Kidney capillary endothelial cell (primary cell): ENCODE measurements around the gene CUEDC2.

Experiments used
- DNase-seq: peaks from one replicate; pipeline ENCODE4 v3.0.0-alpha.2; 2018; ENCODE audit warnings: low spot score

The CUEDC2 gene

GRCh38 chr10:102396730-102397151 is 35.6 kb downstream of the CUEDC2 start:
- DNase-seq, result no peak

GRCh38 chr10:102396317-102396650 is 36.1 kb downstream of the CUEDC2 start:
- DNase-seq, result no peak

- DNase-seq, result peak; percentile 59
These were observed 36.7 kb downstream of the CUEDC2 start, which contains the start of gene NFKB2 for GRCh38 chr10:102395400-102396316. TSS of gene NFKB2 (plus strand) at chr10:102395705. CDS start at chr10:102395960, 255 bp downstream.

GRCh38 chr10:102394801-102395399 is 37.5 kb downstream of the CUEDC2 start:
- DNase-seq, result no peak

GRCh38 chr10:102394079-102394800 is 38.1 kb downstream of the CUEDC2 start:
- DNase-seq, result peak; percentile 81

- DNase-seq, result no peak
These were observed 38.8 kb downstream of the CUEDC2 start for GRCh38 chr10:102393411-102394078.

GRCh38 chr10:102392306-102392705 is 40.1 kb downstream of the CUEDC2 start:
- DNase-seq, result no peak

GRCh38 chr10:102389894-102390293 is 42.5 kb downstream of the CUEDC2 start:
- no peak for DNase-seq

GRCh38 chr10:102384606-102385429 is 47.6 kb downstream of the CUEDC2 start:
- DNase-seq, result no peak

GRCh38 chr10:102384053-102384452 is 48.3 kb downstream of the CUEDC2 start:
- no peak for DNase-seq

GRCh38 chr10:102382871-102383270 is 49.5 kb downstream of the CUEDC2 start:
- no peak for DNase-seq

- no peak for DNase-seq
These were observed 50.4 kb downstream of the CUEDC2 start for GRCh38 chr10:102381983-102382382.

- no peak for DNase-seq
These were observed 53.0 kb downstream of the CUEDC2 start for GRCh38 chr10:102379383-102379782.

- DNase-seq, result no peak
These were observed 55.5 kb downstream of the CUEDC2 start for GRCh38 chr10:102376901-102377300.

- no peak for DNase-seq
These were observed 56.5 kb downstream of the CUEDC2 start for GRCh38 chr10:102375867-102376266.

- no peak for DNase-seq
These were observed 57.1 kb downstream of the CUEDC2 start for GRCh38 chr10:102375250-102375649.
